Left ventricle myocardium superior (tissue), 1 donor: Measurements from ENCODE around the gene RAB8A. TPM values are rescaled to one million over a fixed set of nuclear protein-coding genes. Genes with fewer than 3 reads are reported as not detected.
"Not testable (repeated sequence)": the region's sequence is repeated elsewhere in the genome, so short reads cannot be mapped to it uniquely, and the experiment has no call there.

Source experiments
- ATAC-seq: fragments of 200-7000 bp; cut with Tn5 transposase; one replicate; pipeline ENCODE4 v1.9.1; 2020; ENCODE audit warnings: mild to moderate bottlenecking, moderate library complexity
- DNase-seq: peaks from one replicate; pipeline ENCODE4 v3.0.0-alpha.2; 2020
- intact Hi-C: fragments of 100-400 bp; cut with micrococcal nuclease; formaldehyde crosslinking; loops from one replicate; pipeline ENCODE4 v1.11.0; 2022
- total RNA-seq: library from RNA; stranded (reverse); fragmentation: NEBNext Ultra II Directional; extraction: Animal tissue kit (Norgen Biotek cat#: 25700); gene quantifications from one replicate; pipeline ENCODE4 v1.2.1, GENCODE V29; 2021
- donor health status: DM: no; HTN: yes; CAD: no; lungs with severe emphysema.

RAB8A gene
- total RNA-seq, 1 donor from 2014 or later: 16.4 TPM

- ATAC-seq, DNase-seq, intact Hi-C loops: not testable (repeated sequence)
Measured at GRCh38 chr19:16099314-16099965, 12.2 kb upstream of the RAB8A start.

GRCh38 chr19:16100524-16100923 is 11.2 kb upstream of the RAB8A start:
- intact Hi-C loops: no loop called here
- ATAC-seq: no peak

GRCh38 chr19:16104722-16105121 is 7.0 kb upstream of the RAB8A start:
- intact Hi-C loops: no loop called here
- no peak for DNase-seq
- no peak for ATAC-seq

More at GRCh38 chr19:16100524-16100923, 11.2 kb upstream of the RAB8A start:
- DNase-seq: no peak

- intact Hi-C loops: no loop called here
- ATAC-seq (no peak), DNase-seq (no peak)
Measured at GRCh38 chr19:16106121-16106520, 5.6 kb upstream of the RAB8A start.

GRCh38 chr19:16111909-16112752 is 442 bp downstream of the RAB8A start:
- ATAC-seq (peak; percentile 1), DNase-seq (no peak)
- intact Hi-C loops: no loop called here

- intact Hi-C loops: no loop called here
- ATAC-seq (no peak), DNase-seq (peak; percentile 14)
Measured at GRCh38 chr19:16112778-16113177, 1.1 kb downstream of the RAB8A start.

GRCh38 chr19:16113727-16114126 is 2.0 kb downstream of the RAB8A start:
- intact Hi-C loops: no loop called here
- ATAC-seq: no peak
- no peak for DNase-seq

GRCh38 chr19:16115301-16116039 is 3.8 kb downstream of the RAB8A start:
- DNase-seq: no peak
- intact Hi-C loops: no loop called here
- no peak for ATAC-seq

- no peak for DNase-seq
- intact Hi-C loops: no loop called here
- no peak for ATAC-seq
Measured at GRCh38 chr19:16116067-16116466, 4.4 kb downstream of the RAB8A start.

GRCh38 chr19:16117594-16118033 is 5.9 kb downstream of the RAB8A start:
- DNase-seq: no peak
- ATAC-seq: no peak
- intact Hi-C loops: no loop called here

GRCh38 chr19:16118489-16119033 is 6.9 kb downstream of the RAB8A start:
- ATAC-seq (peak; percentile 55), DNase-seq (peak; percentile 49)
- intact Hi-C loops: no loop called here

GRCh38 chr19:16119075-16119857 is 7.6 kb downstream of the RAB8A start:
- peak; percentile 27 for ATAC-seq
- DNase-seq, intact Hi-C loops: not testable (repeated sequence)

GRCh38 chr19:16121141-16121540 is 9.5 kb downstream of the RAB8A start:
- intact Hi-C loops: no loop called here
- no peak for ATAC-seq
- DNase-seq: no peak

GRCh38 chr19:16121967-16122366 is 10.3 kb downstream of the RAB8A start:
- DNase-seq: no peak
- ATAC-seq: no peak
- intact Hi-C loops: no loop called here

- ATAC-seq (no peak), DNase-seq (no peak)
- intact Hi-C loops: no loop called here
Measured at GRCh38 chr19:16124953-16125352, 13.3 kb downstream of the RAB8A start.

- ATAC-seq (no peak), DNase-seq (no peak)
- intact Hi-C loops: no loop called here
Measured at GRCh38 chr19:16125737-16126495, 14.2 kb downstream of the RAB8A start.

GRCh38 chr19:16127080-16127479 is 15.4 kb downstream of the RAB8A start:
- ATAC-seq (no peak), DNase-seq (no peak)
- intact Hi-C loops: no loop called here

GRCh38 chr19:16127776-16128371 is 16.2 kb downstream of the RAB8A start:
- DNase-seq (no peak), ATAC-seq (no peak)
- intact Hi-C loops: no loop called here
